ENCODE data around the gene SLC6A12.

SLC6A12 gene

GRCh38 chr12:193261-193660 lies 20.7 kb downstream of the SLC6A12 start:
- Histone ChIP-seq H3K27me3 (ENCODE audit: insufficient read depth, low read depth) (peaks cover 17% of the 10 kb centered on the region; the same call in 1 of the 2 replicates), H3K27ac (no peak overlapping the region), H4K20me1 (ENCODE audit: insufficient read depth) (no peaks in the 10 kb centered on the region), H2AFZ (ENCODE audit: low read depth) (no peak overlapping the region), H3K4me3 (IDR thresholded peaks at IDR 0.05; ENCODE audit: insufficient read depth, low read depth, low read length) (no peak overlapping the region), H3K36me3 (ENCODE audit: insufficient read depth) (no peaks in the 10 kb centered on the region), H3K9ac (no peak overlapping the region), H3K4me1 (ENCODE audit: low read depth, poor library complexity, severe bottlenecking) (no peaks in the 10 kb centered on the region), H3K79me2 (ENCODE audit: insufficient read depth, low read depth) (no peaks in the 10 kb centered on the region), H3K4me2 (no peak overlapping the region)
- no peak for TF ChIP-seq CTCF (conservative IDR thresholded peaks at IDR 0.05; ENCODE audit: low read depth, low read length)

GRCh38 chr12:191541-191940 lies 22.4 kb downstream of the SLC6A12 start:
- no peak overlapping the region for H3K4me2 ChIP-seq
- H3K36me3 ChIP-seq (ENCODE audit: insufficient read depth), result no peaks in the 10 kb centered on the region
- H3K27me3 ChIP-seq (ENCODE audit: insufficient read depth, low read depth), result peaks cover 17% of the 10 kb centered on the region; the same call in 1 of the 2 replicates
- H3K9ac ChIP-seq, result no peak overlapping the region
- H2AFZ ChIP-seq (ENCODE audit: low read depth), result no peak overlapping the region
- TF ChIP-seq CTCF (conservative IDR thresholded peaks at IDR 0.05; ENCODE audit: low read depth, low read length), result no peak
- no peaks in the 10 kb centered on the region for H3K4me1 ChIP-seq (ENCODE audit: low read depth, poor library complexity, severe bottlenecking)
- no peaks in the 10 kb centered on the region for H3K79me2 ChIP-seq (ENCODE audit: insufficient read depth, low read depth)
- no peak overlapping the region for H3K27ac ChIP-seq
- no peaks in the 10 kb centered on the region for H4K20me1 ChIP-seq (ENCODE audit: insufficient read depth)
- H3K4me3 ChIP-seq (IDR thresholded peaks at IDR 0.05; ENCODE audit: insufficient read depth, low read depth, low read length), result no peak overlapping the region

- Histone ChIP-seq H3K9ac (no peak overlapping the region), H3K4me1 (ENCODE audit: low read depth, poor library complexity, severe bottlenecking) (no peaks in the 10 kb centered on the region), H3K4me3 (IDR thresholded peaks at IDR 0.05; ENCODE audit: insufficient read depth, low read depth, low read length) (no peak overlapping the region), H3K4me2 (no peak overlapping the region), H3K27ac (no peak overlapping the region), H4K20me1 (ENCODE audit: insufficient read depth) (no peaks in the 10 kb centered on the region), H2AFZ (ENCODE audit: low read depth) (no peak overlapping the region), H3K27me3 (ENCODE audit: insufficient read depth, low read depth) (peaks cover 17% of the 10 kb centered on the region; the same call in 1 of the 2 replicates), H3K79me2 (ENCODE audit: insufficient read depth, low read depth) (no peaks in the 10 kb centered on the region), H3K36me3 (ENCODE audit: insufficient read depth) (no peaks in the 10 kb centered on the region)
- TF ChIP-seq CTCF (conservative IDR thresholded peaks at IDR 0.05; ENCODE audit: low read depth, low read length), result no peak
Measured at GRCh38 chr12:190881-191280, 23.1 kb downstream of the SLC6A12 start.

GRCh38 chr12:189622-189962 lies 24.4 kb downstream of the SLC6A12 start:
- Histone ChIP-seq H3K4me3 (IDR thresholded peaks at IDR 0.05; ENCODE audit: insufficient read depth, low read depth, low read length) (no peak overlapping the region), H3K4me2 (peak overlapping the region; percentile 54; the same call in 1 of the 2 replicates), H3K9ac (no peak overlapping the region), H3K4me1 (ENCODE audit: low read depth, poor library complexity, severe bottlenecking) (no peaks in the 10 kb centered on the region), H4K20me1 (ENCODE audit: insufficient read depth) (no peaks in the 10 kb centered on the region), H3K27ac (no peak overlapping the region), H2AFZ (ENCODE audit: low read depth) (no peak overlapping the region), H3K27me3 (ENCODE audit: insufficient read depth, low read depth) (peaks cover 17% of the 10 kb centered on the region; the same call in 1 of the 2 replicates), H3K36me3 (ENCODE audit: insufficient read depth) (no peaks in the 10 kb centered on the region), H3K79me2 (ENCODE audit: insufficient read depth, low read depth) (no peaks in the 10 kb centered on the region)
- TF ChIP-seq CTCF (conservative IDR thresholded peaks at IDR 0.05; ENCODE audit: low read depth, low read length), result no peak

Data from KMS-11 (cell line).